K562 (cell line): ENCODE measurements around the gene HRH1. TPM values are rescaled to one million over a fixed set of nuclear protein-coding genes. Genes with fewer than 3 reads are reported as not detected.

Experiments used
- AFF1 ChIP-seq, 2 experiments: fragments of 450-650 bp; IDR thresholded peaks; 2 replicates each; pipeline ENCODE4 v1.6.1; 2018; ENCODE audit warnings: mild to moderate bottlenecking in 2 of 2, low read depth in 1 of 2; ENCODE audit not compliant: partially characterized antibody in 2 of 2
- CBX5 ChIP-seq: IDR thresholded peaks from 2 replicates; pipeline ENCODE4 v1.6.1; 2014; ENCODE audit warnings: low read depth, borderline replicate concordance
- FOSL1 ChIP-seq: fragments of 200-800 bp; sonication (Bioruptor generic); conservative IDR thresholded peaks from 2 replicates; pipeline ENCODE4 v1.6.1; 2016; ENCODE audit warnings: missing genetic modification characterization, missing compliant biosample characterization
- FOXA3 ChIP-seq, 2 experiments: fragments of 450-650 bp in 1 of 2; sonication (generic) in 1 of 2; formaldehyde crosslinking; IDR thresholded peaks in 1 of 2; conservative IDR thresholded peaks in 1 of 2; 2 replicates each; pipeline versions ENCODE4 v1.4.0 to v1.8.0; 2020 to 2022; ENCODE audit warnings: mild to moderate bottlenecking in 2 of 2, missing genetic modification reagents in 1 of 2
- HCFC1 ChIP-seq: IDR thresholded peaks from 2 replicates; pipeline ENCODE4 v1.6.1; 2012; ENCODE audit warnings: low read depth, low read length, improper control_type of control experiment
- HDAC3 ChIP-seq: fragments of 450-650 bp; IDR thresholded peaks from 2 replicates; pipeline ENCODE4 v1.6.1; 2018; ENCODE audit warnings: borderline replicate concordance, mild to moderate bottlenecking, moderate library complexity; ENCODE audit not compliant: partially characterized antibody
- MYC ChIP-seq, 2 experiments: fragments of 250-450 bp in 1 of 2; sonication (Bioruptor Pico) in 1 of 2; IDR thresholded peaks; 2 replicates each; pipeline versions ENCODE4 v1.5.1 to v1.6.1; 2012 to 2021; ENCODE audit warnings: low read depth in 2 of 2, borderline replicate concordance in 1 of 2, improper control_type of control experiment in 1 of 2, low read length in 1 of 2, mild to moderate bottlenecking in 1 of 2, moderate library complexity in 1 of 2
- PTRF ChIP-seq: fragments of 450-650 bp; IDR thresholded peaks from 2 replicates; pipeline ENCODE4 v1.6.1; 2016; ENCODE audit warnings: mild to moderate bottlenecking, missing genetic modification characterization, missing compliant biosample characterization
- RAD51 ChIP-seq: fragments of 450-650 bp; IDR thresholded peaks from 2 replicates; pipeline ENCODE4 v1.7.1; 2016; ENCODE audit warnings: low read depth, mild to moderate bottlenecking, borderline replicate concordance
- SIX5 ChIP-seq, 2 experiments: IDR thresholded peaks; 2 replicates each; pipeline ENCODE4 v1.6.1; 2011; ENCODE audit warnings: low read length in 2 of 2, borderline replicate concordance in 1 of 2, low read depth in 1 of 2, mild to moderate bottlenecking in 1 of 2, moderate library complexity in 1 of 2; ENCODE audit not compliant: insufficient read depth in 1 of 2
- TEAD1 ChIP-seq, 2 experiments: fragments of 450-650 bp in 1 of 2; sonication (generic) in 1 of 2; formaldehyde crosslinking; IDR thresholded peaks; 2 replicates each; pipeline versions ENCODE4 v1.4.0 to v1.8.0; 2020 to 2022; ENCODE audit warnings: mild to moderate bottlenecking in 2 of 2, missing genetic modification reagents in 1 of 2
- TOE1 ChIP-seq, 2 experiments: fragments of 450-650 bp in 1 of 2; sonication (generic) in 1 of 2; formaldehyde crosslinking in 1 of 2; IDR thresholded peaks; 2 replicates each; pipeline versions ENCODE4 v1.7.1 to v1.8.0; 2016 to 2022; ENCODE audit warnings: borderline replicate concordance in 2 of 2, mild to moderate bottlenecking in 2 of 2, antibody characterized with exemption in 1 of 2, inconsistent platforms in 1 of 2, low read depth in 1 of 2, missing genetic modification reagents in 1 of 2, moderate library complexity in 1 of 2
- U2AF2 ChIP-seq: fragments of 200-400 bp; formaldehyde crosslinking; optimal IDR thresholded peaks from 2 replicates; pipeline ENCODE3; 2017; ENCODE audit warnings: low read depth, mild to moderate bottlenecking, low read length
- YY1 ChIP-seq, 3 experiments: IDR thresholded peaks; 2 replicates each; pipeline ENCODE4 v1.6.1; 2011; ENCODE audit warnings: low read length in 2 of 3, mild to moderate bottlenecking in 2 of 3, moderate library complexity in 2 of 3, borderline replicate concordance in 1 of 3, control low read depth in 1 of 3, low read depth in 1 of 3; ENCODE audit not compliant: insufficient read depth in 3 of 3, insufficient replicate concordance in 2 of 3, control insufficient read depth in 1 of 3, insufficient read length in 1 of 3; ENCODE audit errors: extremely low read depth in 1 of 3
- ZKSCAN8 ChIP-seq: fragments of 200-800 bp; sonication (Bioruptor generic); IDR thresholded peaks from 2 replicates; pipeline ENCODE4 v1.6.1; 2016; ENCODE audit warnings: missing genetic modification characterization, missing compliant biosample characterization
- ZNF143 ChIP-seq: sonication (generic); formaldehyde crosslinking; IDR thresholded peaks from 2 replicates; pipeline ENCODE4 v1.9.0; 2022; ENCODE audit warnings: mild to moderate bottlenecking, missing genetic modification reagents
- polyA plus RNA-seq, 8 experiments: library from polyadenylated mRNA; depleted of rRNA in 4 of 8; stranded (reverse) in 5 of 8; unstranded in 3 of 8; fragments of >200 nt; fragmentation: Nextera tagmentation in 2 of 8; fragmentation: Illumina TruSeq in 1 of 8; extraction: Ambion mirVana in 2 of 8; extraction: Trizol in 1 of 8; gene quantifications; 2 replicates each; pipeline versions ENCODE4 v1.2.1 to v1.2.3, GENCODE V29; 2011 to 2014; ENCODE audit warnings: inconsistent platforms in 1 of 8, missing spikeins in 1 of 8
- total RNA-seq, 7 experiments: library from RNA; depleted of rRNA in 6 of 7; stranded (reverse); fragments of >200 nt in 6 of 7; fragmentation: Illumina TruSeq in 2 of 7; extraction: Trizol in 2 of 7; gene quantifications; 2 replicates each; pipeline versions ENCODE4 v1.2.1 to v1.2.3, GENCODE V29; 2011 to 2021; ENCODE audit warnings: low replicate concordance in 1 of 7
- TF ChIP-seq, protein P1 (sequence below): sonication (generic); formaldehyde crosslinking; IDR thresholded peaks from 2 replicates; pipeline ENCODE4 v1.9.0; 2022; ENCODE audit warnings: mild to moderate bottlenecking, missing genetic modification reagents
- TF ChIP-seq, protein P2 (sequence below): sonication (generic); formaldehyde crosslinking; IDR thresholded peaks from 2 replicates; pipeline ENCODE4 v1.5.0; 2020; ENCODE audit warnings: missing genetic modification reagents

The HRH1 gene
- total and polyA plus RNA-seq, 9 of the 15 experiments (the other 6 are each of a cell fraction or from before 2014, with no cell fraction given): 0.03 to 0.15 (median 0.06) TPM; not detected in 1

GRCh38 chr3:11244121-11244677 lies 89.9 kb downstream of the HRH1 start (continued):
- peak in 1 of 3 experiments; percentile 36 for TF ChIP-seq YY1 (IDR thresholded peaks at IDR 0.05; ENCODE audit: borderline replicate concordance in 1 of 3, control insufficient read depth in 1 of 3, extremely low read depth in 1 of 3, insufficient read depth in 3 of 3, insufficient read length in 1 of 3, insufficient replicate concordance in 2 of 3, low read depth in 1 of 3, low read length in 2 of 3)
- TF ChIP-seq, protein P1, sequence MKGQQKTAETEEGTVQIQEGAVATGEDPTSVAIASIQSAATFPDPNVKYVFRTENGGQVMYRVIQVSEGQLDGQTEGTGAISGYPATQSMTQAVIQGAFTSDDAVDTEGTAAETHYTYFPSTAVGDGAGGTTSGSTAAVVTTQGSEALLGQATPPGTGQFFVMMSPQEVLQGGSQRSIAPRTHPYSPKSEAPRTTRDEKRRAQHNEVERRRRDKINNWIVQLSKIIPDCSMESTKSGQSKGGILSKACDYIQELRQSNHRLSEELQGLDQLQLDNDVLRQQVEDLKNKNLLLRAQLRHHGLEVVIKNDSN (CRISPR knock-in tag): peak; percentile 74
- peak; percentile 46 to 54; a peak in 3 of 4 replicates for TF ChIP-seq SIX5 (IDR thresholded peaks at IDR 0.05; ENCODE audit: borderline replicate concordance in 1 of 2, insufficient read depth in 1 of 2, low read depth in 1 of 2, low read length in 2 of 2)
- TF ChIP-seq FOXA3 (CRISPR knock-in tag; conservative IDR thresholded peaks at IDR 0.05 in 1 of 2, IDR thresholded peaks at IDR 0.05 in 1 of 2): 0 out of 4 replicates have a peak, but pooled peaks of 1 of the 2 experiments have one; percentile 12
- TF ChIP-seq TEAD1 (CRISPR knock-in tag; IDR thresholded peaks at IDR 0.05): 0 out of 4 replicates have a peak, but pooled peaks of 1 of the 2 experiments have one; percentile 41
- 0 out of 2 replicates have a peak, but pooled peaks have one; percentile 11 for TF ChIP-seq MYC (IDR thresholded peaks at IDR 0.05; ENCODE audit: low read depth, low read length)
- TF ChIP-seq MYC (CRISPR knock-in tag; IDR thresholded peaks at IDR 0.05; ENCODE audit: borderline replicate concordance, low read depth): no peak
- no peak for TF ChIP-seq U2AF2
- TF ChIP-seq HDAC3: no peak
- TF ChIP-seq, protein P2, sequence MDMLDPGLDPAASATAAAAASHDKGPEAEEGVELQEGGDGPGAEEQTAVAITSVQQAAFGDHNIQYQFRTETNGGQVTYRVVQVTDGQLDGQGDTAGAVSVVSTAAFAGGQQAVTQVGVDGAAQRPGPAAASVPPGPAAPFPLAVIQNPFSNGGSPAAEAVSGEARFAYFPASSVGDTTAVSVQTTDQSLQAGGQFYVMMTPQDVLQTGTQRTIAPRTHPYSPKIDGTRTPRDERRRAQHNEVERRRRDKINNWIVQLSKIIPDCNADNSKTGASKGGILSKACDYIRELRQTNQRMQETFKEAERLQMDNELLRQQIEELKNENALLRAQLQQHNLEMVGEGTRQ: peak; percentile 82
- peak; percentile 80 for TF ChIP-seq ZNF143 (CRISPR knock-in tag)
- TF ChIP-seq PTRF (tag): no peak
- peak; percentile 45; the same call in 1 of the 2 replicates for TF ChIP-seq TOE1 (IDR thresholded peaks at IDR 0.05; ENCODE audit: borderline replicate concordance)
- no peak for TF ChIP-seq TOE1 (CRISPR knock-in tag; IDR thresholded peaks at IDR 0.05; ENCODE audit: borderline replicate concordance, low read depth)
- TF ChIP-seq CBX5: no peak
- peak; percentile 91 for TF ChIP-seq ZKSCAN8 (CRISPR knock-in tag)
- TF ChIP-seq FOSL1: 0 out of 2 replicates have a peak, but pooled peaks have one; percentile 22
- peak; percentile 76 for TF ChIP-seq RAD51
- peak; percentile 82 for TF ChIP-seq HCFC1
- TF ChIP-seq AFF1 (IDR thresholded peaks at IDR 0.05; ENCODE audit: low read depth in 1 of 2, partially characterized antibody in 2 of 2): peak in 1 of 2 experiments; percentile 56
